Measurements from ENCODE around the gene PGAP3.

- TF ChIP-seq POLR2A (IDR thresholded peaks at IDR 0.05; ENCODE audit: low read depth, low read length) (no peak), BHLHE40 (IDR thresholded peaks at IDR 0.05; ENCODE audit: low read depth, low read length) (no peak), CTCF (conservative IDR thresholded peaks at IDR 0.05; ENCODE audit: low read depth, low read length) (no peak), CEBPB (IDR thresholded peaks at IDR 0.05; ENCODE audit: low read depth, low read length) (no peak), ELK1 (IDR thresholded peaks at IDR 0.05; ENCODE audit: borderline replicate concordance, low read depth, low read length) (no peak), RCOR1 (IDR thresholded peaks at IDR 0.05; ENCODE audit: insufficient replicate concordance, low read length) (no peak), FOS (IDR thresholded peaks at IDR 0.05; ENCODE audit: low read depth, low read length) (no peak), MAFK (IDR thresholded peaks at IDR 0.05; ENCODE audit: low read depth, low read length) (no peak)
Measured at GRCh38 chr17:39658346-39658745, 29.5 kb downstream of the PGAP3 start.

Data from IMR-90 (cell line).